ELR (cell line): Measurements from ENCODE around the gene PSMD2.

ENCODE experiments used
- DNase-seq: peaks from one replicate; pipeline ENCODE4 v3.0.0-alpha.2; 2015; ENCODE audit warnings: low read depth

The PSMD2 gene

DNA sequence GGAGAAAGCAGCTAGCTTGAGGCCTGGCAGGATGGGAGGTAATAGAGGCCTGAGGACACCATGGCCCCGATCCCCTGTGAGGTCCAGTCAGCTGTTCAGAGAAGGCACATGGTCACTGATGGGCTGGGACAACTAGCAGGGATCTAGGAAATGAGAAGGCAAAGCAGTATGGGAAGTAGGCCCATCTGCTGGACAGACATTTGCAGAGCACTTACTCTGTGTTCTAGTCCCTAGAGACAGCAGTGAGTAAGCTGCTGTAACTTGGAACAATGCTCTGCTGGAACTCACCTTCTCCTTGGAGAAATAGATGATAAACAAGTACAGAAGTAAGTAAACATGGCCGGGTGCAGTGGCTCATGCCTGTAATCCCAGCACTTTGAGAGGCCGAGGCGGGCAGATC is 16.1 kb upstream of the PSMD2 start:
- peak; percentile 18 for DNase-seq

- DNase-seq = no peak
Observed at GRCh38 chr3:184283681-184284080, 15.4 kb upstream of the PSMD2 start.

- peak; percentile 76 for DNase-seq
Observed at GRCh38 chr3:184284696-184285095, 14.3 kb upstream of the PSMD2 start.

- DNase-seq = peak; percentile 71
Observed at GRCh38 chr3:184289426-184289938, 9.6 kb upstream of the PSMD2 start.

DNA sequence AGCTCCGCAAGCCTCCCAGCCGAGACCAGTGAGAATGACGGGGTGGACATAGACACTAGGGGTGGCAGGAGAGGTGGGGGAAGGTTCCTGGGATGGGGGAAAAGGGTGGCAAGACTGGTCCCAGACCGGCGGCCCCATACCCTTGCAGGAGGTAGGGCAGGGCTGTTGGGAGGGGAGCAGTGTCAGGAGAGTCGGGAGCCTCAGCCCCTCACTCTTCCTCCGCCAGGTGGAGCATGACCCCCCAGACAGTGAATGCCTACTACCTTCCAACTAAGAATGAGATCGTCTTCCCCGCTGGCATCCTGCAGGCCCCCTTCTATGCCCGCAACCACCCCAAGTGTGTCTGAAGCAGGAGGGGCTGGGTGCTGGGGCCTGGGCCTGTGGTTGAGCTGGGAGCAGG is 8.7 kb upstream of the PSMD2 start:
- DNase-seq = no peak

- no peak for DNase-seq
Observed at GRCh38 chr3:184291044-184291737, 7.8 kb upstream of the PSMD2 start.

- no peak for DNase-seq
Observed at GRCh38 chr3:184291738-184292445, 7.1 kb upstream of the PSMD2 start.

DNA sequence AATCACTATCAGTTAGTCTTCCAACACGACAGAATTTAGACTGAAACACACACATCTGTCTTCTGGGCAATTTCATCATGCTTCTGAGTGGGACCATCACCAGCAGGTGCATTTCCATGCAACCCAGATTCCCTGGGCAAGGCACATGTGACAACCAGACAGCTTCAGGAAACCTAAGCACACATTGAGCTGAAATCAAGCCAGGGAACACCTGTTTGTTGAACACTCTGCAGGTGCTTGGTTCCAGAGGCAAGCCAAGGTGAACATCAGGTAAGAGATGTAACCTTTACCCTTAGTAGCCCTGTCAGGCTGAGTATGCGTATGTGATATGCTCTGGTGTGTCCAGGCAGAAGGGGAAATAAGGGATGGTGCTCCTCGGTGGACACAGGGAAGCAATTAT is 3.3 kb upstream of the PSMD2 start:
- no peak for DNase-seq

DNA sequence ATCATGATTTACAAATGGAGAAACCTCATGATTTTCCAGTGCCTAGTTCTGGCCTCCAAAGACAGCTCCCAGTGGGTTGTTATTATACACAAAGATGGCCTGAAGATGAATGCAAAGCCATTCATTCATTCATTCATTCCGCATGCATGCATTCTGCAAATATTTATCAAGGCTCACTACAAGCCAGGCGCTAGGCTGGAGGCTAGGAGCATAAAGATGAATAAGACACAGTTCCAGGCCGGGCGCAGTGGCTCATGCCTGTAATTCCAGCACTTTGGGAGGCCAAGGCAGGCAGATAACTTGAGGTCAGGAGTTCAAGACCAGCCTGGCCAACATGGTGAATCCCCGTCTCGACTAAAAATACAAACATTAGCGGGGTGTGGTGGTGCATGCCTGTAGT is 2.4 kb upstream of the PSMD2 start:
- DNase-seq = no peak

- peak; percentile 74 for DNase-seq
Observed at GRCh38 chr3:184299488-184300377, 692 bp downstream of the PSMD2 start.

DNA sequence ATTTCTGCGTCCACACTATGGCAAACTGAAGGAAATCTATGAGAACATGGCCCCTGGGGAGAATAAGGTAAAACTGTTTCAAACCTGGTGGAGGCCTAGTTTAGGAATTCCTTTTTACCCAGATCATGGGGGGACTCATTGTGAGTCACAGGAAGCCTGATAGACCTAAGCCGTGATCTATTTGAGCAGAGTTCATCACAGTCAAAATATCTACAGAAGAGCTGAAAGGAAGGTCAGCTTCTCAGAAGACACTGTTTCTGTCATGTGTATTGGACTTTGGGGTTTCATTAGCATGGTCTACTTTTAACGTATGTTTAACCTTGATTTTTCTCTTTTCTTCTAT is 1.3 kb downstream of the PSMD2 start:
- DNase-seq = peak; percentile 95

DNA sequence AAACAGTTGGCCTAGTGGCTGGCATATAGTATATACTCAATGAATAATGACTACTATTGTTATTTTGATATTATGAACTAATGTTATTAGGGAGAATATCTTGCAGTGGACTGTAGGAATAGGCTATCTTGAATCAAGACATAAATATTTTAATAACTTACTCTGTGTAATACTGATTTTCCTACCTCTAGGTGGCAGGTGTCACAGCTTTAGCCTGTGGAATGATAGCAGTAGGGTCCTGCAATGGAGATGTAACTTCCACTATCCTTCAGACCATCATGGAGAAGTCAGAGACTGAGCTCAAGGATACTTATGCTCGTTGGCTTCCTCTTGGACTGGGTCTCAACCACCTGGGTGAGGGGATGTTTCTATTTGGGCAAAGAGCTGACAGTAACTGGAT is 6.5 kb downstream of the PSMD2 start:
- peak; percentile 56 for DNase-seq

DNA sequence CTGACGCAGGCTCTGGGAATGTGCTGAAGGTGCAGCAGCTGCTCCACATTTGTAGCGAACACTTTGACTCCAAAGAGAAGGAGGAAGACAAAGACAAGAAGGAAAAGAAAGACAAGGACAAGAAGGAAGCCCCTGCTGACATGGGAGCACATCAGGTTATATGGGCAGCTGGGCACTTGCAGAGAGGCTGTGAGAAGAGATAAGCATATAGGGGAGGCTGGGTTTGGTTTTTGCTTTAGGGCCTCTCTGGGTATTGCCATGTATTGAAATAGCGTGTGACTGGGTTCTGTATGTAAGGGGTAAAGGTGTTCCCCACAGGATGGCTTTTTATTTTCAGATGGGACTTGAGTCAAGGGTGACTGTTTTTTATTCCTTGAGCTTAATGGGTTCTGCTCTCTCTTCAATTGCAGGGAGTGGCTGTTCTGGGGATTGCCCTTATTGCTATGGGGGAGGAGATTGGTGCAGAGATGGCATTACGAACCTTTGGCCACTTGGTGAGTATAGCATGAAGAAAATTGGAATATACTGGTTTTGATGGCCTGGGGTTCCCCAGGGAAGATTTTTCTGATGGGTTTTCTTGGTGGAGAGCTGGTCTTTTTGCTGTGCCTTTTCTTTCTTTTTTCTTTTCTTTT is 7.4 kb downstream of the PSMD2 start:
- no peak for DNase-seq

GRCh38 chr3:184307915-184308314 is 8.9 kb downstream of the PSMD2 start:
- DNase-seq = no peak

GRCh38 chr3:184308744-184309143 is 9.7 kb downstream of the PSMD2 start:
- DNase-seq = peak; percentile 16

DNA sequence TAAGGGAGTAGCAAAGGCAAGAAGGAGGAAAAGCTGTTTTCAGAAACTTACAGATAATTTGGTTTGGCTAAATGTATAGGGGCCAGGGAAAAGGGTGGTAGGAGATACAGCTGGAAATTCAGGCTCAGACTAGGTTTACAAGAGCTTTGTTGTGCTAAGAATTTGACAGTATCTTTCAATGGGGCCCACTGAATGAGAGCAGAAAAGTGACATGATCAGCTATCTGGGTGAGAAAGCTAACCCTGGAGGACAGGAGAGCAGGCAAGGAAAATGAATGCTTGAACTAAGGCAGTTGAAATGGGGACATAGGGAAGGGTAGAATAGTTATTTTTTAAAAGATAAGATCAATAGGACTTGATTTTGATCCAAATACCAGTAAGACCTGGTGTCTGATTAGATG is 12.6 kb downstream of the PSMD2 start:
- no peak for DNase-seq

GRCh38 chr3:184314363-184314699 is 15.3 kb downstream of the PSMD2 start, which contains the start of gene EIF4G1:
Gene EIF4G1 (plus strand): TSS chr3:184314606. CDS start chr3:184315797, 1,191 bp downstream.
- DNase-seq = peak; percentile 92

DNA sequence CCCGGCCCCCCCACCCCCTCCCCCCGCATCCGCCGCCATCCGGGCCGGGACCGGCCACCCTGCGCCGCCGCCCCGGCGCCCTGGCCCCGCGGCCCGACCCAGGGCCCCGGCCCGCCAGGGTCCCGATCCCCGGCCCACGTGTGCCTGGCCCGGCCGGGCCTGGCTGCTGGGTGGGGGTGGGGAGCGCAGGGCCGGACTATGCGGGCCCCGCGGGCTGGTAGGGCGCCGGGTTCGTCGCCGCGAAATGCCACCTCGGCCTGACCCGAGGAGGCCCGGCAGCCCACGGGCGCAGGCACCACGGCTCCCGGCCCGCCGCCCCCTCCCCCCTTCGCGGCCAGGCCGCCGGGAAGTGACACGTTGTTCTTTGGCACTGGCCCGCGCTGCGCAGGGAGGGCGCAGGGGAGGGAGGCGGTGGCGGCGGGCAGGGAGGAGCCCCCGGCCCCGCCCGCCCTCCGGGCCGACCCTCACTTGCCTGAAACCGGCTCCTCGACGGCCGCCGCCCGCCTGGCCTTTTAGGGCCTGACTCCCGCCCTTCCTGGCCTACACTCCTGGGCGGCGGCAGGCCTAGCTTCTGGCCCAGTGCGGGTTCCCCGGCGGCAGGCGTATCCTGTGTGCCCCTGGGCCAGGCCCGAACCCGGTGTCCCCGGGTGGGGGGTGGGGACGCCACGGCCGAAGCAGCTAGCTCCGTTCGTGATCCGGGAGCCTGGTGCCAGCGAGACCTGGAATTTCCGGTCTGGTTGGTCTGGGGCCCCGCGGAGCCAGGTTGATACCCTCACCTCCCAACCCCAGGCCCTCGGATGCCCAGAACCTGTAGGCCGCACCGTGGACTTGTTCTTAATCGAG is 15.9 kb downstream of the PSMD2 start:
- peak; percentile 72 for DNase-seq

- no peak for DNase-seq
Observed at GRCh38 chr3:184315543-184315867, 16.5 kb downstream of the PSMD2 start.

DNA sequence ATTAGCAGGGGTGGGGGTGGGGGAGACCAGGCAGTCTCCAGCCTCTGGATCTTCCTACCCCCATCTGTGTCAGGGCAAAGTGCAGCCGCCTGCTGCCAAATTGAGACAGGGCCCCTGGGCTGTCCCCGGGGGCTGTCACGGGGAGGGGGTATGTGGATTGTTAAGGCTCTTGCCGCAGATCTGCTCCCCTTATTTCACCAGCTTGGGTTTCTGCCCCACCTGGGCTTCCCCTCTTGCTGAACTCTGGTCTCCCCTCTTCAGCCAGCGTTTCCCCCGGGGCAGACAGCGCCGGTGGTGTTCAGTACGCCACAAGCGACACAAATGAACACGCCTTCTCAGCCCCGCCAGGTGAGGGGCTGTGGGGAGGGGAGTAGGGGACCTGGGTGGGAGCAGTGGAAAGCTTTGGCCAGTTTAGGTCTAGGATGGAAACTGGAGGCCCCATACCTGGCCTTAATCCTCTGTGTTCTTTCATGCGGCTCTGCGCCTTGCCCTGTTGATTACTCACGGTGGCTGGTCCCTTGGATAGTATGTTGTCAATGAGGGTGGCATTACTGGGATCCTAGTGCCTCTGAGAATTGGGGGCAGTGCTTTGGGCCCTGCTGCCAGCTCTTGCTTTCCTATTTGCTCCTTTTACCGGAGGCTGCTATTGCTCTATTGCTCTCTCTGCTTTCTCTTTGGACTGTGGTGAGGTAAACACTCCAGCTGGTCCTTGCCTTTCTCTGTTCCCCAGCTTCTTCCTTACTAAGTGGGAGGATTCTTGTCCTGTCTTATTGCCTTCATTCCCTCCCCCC is 17.0 kb downstream of the PSMD2 start:
- DNase-seq = peak; percentile 52

- no peak for DNase-seq
Observed at GRCh38 chr3:184316792-184317191, 17.8 kb downstream of the PSMD2 start.
